GM19455 (cell line): Measurements from ENCODE around the gene EPHB2.
"Not testable (repeated sequence)": the region's sequence is repeated elsewhere in the genome, so short reads cannot be mapped to it uniquely, and the experiment has no call there.

Source experiments
- ATAC-seq: cut with Tn5 transposase; IDR thresholded peaks from one replicate; pipeline ENCODE4 v1.9.1; 2021; ENCODE audit not compliant: unreplicated experiment

EPHB2 gene

GRCh38 chr1:22689505-22689904, 21.1 kb upstream of the EPHB2 start:
- ATAC-seq: no peak

DNA sequence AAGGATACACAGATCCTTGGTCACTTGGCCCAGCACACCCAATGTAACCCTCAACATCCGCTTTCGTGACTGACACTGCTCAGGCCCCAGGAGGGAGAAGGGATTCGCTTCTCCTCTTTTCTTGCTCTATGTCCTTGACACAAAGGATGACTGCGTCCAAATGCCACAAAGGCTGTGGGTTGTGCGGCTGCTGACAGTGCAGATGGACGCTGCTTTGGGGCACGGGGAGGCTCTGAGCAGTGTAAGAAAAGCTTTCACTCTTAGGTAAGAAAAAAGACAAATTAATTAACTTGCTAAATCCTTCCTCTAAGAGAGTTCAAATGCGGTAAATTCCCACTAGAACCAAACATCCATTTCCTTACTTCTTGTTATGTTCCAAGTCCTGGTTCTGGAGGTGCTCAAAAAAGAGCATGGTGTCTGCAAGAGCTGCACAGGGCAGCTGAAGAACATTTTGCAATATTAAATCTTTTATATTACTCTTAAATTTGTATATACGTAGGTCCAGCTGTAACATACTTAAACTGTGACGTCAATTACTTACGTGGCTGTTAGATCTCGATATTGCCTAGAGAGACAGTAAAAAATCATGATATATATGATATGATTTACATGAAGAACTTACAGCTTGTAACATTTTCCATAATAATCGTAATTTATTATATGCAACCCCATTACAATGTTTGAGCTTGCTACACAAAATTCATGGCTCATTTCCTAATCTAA, 19.4 kb upstream of the EPHB2 start:
- ATAC-seq: no peak

- no peak for ATAC-seq
Measured at GRCh38 chr1:22694172-22694571, 16.5 kb upstream of the EPHB2 start.

- no peak for ATAC-seq
Measured at GRCh38 chr1:22696610-22697009, 14.0 kb upstream of the EPHB2 start.

GRCh38 chr1:22697980-22698379, 12.7 kb upstream of the EPHB2 start:
- ATAC-seq: no peak

DNA sequence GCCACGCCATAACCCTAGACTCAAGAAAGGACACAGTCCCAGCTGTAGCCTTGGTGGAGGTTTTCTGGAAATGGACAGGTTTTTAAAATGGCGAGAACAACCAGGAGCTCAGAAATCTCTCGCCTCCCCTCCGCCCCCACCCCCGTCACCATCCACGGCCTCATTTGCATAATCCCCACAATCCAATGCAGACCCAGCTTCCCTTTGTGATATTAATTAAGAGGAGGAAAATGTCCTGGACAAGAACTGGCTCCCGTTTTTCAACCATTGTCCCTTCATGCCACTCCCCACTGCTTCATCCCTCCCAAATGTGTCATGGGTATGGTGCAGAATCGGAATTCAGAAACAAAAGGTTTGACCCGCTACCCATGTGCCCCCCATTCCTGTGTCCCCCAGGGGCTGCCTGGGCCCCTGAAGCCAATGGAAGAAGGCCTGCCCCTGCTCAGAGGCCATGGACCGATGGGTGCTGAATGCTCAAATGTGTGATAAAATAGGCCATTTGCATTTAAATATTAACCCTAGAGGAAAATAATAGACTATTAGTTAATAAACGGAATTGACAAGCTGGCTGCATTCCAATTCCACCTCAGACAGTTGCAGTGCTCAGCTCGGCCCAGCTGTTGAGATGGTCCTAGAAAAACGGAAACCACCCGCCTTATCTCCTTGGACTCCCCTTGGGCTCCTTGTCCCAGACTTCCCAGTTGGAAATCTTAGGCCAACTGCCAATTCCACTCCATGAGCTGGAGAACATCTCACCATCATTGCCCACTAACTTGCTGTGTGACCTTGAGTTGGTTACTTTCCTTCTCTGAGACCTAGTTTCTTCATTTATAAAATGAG, 10.7 kb upstream of the EPHB2 start:
- no peak for ATAC-seq

- no peak for ATAC-seq
Measured at GRCh38 chr1:22702296-22703085, 8.1 kb upstream of the EPHB2 start.

GRCh38 chr1:22704440-22705067, 6.1 kb upstream of the EPHB2 start:
- ATAC-seq: peak; percentile 66

- no peak for ATAC-seq
Measured at GRCh38 chr1:22705586-22705985, 5.1 kb upstream of the EPHB2 start.

DNA sequence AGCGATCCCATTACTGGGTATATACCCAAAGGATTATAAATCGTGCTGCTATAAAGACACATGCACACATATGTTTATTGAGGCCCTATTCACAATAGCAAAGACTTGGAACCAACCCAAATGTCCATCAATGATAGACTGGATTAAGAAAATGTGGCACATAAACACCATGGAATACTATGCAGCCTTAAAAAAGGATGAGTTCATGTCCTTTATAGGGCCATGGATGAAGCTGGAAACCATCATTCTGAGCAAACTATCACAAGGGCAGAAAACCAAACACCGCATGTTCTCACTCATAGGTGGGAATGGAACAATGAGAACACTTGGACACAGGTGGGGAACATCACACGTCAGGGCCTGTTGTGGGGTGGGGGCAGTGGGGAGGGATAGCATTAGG, 4.5 kb upstream of the EPHB2 start:
- ATAC-seq: not testable (repeated sequence)

GRCh38 chr1:22708777-22709176, 1.9 kb upstream of the EPHB2 start:
- no peak for ATAC-seq

- no peak for ATAC-seq
Measured at GRCh38 chr1:22709227-22709626, 1.4 kb upstream of the EPHB2 start.

DNA sequence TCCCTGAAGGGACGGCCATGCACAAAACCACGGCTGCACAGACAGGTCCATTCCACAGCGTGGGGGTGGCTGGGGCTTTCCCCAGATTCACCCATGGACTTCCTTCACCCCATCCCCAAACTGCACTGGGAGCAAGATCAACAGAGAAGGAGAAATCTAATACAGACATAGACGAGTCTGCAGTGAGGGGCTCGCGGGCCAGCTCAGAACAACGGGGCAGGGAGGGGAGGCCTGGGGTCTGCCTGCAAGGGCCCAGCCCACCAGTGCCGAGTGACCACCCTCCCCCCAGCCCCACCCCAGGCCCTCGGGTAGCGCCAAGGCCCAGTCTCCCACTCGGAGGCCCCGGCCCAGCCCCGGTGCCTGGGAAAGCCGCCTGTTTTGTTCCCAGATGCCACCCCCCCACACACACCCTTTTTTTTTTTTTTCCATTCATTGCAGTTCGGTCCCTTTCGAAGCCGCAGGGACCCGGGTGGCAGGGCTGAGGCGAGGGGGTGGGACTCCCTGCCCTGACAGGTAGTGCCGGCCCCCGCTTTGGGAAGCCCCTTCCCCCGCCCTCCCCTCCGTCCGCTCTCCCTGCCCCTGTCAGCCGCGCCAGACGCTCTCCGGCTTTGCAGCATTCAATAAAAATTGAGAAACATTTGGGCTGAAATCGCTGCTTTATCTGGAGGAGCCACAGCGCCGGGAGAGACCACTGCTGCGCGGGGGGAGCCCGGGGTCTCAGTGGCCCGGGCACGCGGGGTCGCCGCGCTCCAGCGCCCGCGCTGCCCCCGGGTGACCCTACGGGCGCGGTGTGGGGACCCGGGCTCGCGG, 543 bp upstream of the EPHB2 start:
- no peak for ATAC-seq

DNA sequence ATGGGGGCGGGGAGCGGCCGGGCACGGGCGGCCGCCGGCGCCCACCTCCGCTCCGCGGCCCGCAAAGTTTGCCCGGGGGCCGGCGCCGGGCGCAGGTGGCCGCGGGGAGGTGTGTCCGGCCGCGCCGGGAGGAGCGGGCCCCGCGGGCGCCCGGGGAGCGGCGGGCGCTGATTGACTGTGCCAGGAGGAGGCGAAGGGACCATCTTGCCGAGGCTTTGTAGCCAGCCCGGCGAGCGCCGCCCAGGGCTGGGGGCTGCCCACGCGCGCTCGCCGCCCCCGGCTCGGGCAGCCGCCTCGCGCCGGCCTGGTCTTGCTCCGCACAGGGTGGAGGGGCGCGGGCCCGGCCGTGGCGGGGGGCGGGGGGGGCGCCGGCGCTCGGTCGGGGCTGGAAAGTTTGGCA, 432 bp downstream of the EPHB2 start:
- no peak for ATAC-seq

DNA sequence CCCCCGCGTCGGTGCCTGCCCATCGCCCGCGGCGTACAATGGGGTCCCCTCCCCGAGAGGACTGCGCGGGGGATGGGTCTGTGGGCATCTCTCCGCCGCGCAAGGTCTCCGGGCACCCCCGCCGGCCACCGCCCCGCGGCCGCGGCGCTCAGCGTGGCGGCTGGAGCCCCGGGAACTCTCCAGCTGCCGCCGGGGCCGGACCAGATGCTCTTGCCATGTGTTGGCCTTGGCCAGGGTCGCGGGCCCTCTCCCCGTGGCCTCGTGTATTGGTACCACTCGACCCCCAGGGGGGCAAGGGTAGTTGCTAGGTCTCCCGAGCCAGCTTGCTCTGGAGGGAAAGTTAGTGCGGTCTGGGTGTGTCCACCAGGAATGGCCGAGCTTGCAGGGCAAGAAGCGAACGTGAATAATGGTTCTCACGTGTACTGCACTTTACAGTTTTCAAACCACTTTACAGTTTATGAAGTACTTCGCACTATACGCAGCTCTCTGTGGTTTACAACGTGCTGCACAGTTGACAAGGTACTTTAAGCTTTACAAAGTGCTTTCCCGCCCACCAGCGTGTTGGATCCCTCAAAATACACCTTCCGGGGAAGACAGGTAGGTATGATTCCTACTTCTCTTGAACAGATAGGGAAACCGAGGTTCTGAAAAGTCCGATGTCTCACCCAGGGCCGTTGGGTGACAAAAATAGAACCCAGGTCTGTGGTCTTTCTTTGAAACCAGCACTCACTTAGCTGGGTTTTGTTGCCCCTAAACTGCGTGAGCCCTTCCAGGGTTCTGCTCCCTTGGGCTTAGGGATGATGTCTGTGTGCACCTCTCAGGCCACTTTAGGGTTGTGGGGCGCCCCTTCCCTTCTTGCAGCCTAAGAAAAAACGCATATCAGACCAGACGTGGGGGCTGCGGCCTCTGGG, 1.2 kb downstream of the EPHB2 start:
- ATAC-seq: no peak

DNA sequence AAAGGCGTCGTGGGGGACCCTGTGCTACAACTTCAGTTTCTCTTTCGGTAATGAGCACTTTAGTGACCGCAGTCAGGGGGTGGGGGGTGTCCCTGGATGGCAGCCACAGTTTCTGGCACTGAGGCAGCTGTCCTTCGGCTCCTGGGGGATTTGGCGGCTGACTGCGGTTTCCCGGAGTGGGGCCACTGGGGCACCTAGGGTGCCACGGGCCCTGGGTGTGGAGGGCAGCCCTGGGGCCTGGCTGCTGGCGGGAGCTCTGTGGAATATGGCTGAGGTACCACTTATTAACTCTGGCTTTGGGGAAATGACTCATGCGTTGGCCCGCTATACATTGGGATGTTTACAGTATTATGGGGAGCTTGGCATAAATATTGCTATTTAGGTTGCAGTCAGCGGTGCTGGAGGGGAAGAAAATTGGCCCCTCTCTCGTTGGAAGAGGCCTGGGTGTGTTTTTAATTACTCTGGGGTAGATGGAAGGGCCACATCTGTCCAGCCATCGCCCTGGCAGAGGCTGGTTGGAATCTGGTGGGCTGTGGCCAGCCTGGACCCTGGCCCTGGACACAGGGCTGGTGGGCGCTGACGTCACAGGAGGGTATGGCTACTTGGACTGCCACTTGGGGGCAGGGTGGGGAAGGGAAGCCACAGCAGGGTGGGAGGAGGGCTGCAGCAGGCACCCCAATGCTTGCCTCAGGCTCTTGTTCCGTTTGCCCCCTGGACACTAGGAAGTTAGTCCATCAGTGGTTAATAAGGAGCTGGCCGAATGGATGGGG, 2.0 kb downstream of the EPHB2 start:
- ATAC-seq: no peak

GRCh38 chr1:22714455-22714854, 3.8 kb downstream of the EPHB2 start:
- no peak for ATAC-seq

DNA sequence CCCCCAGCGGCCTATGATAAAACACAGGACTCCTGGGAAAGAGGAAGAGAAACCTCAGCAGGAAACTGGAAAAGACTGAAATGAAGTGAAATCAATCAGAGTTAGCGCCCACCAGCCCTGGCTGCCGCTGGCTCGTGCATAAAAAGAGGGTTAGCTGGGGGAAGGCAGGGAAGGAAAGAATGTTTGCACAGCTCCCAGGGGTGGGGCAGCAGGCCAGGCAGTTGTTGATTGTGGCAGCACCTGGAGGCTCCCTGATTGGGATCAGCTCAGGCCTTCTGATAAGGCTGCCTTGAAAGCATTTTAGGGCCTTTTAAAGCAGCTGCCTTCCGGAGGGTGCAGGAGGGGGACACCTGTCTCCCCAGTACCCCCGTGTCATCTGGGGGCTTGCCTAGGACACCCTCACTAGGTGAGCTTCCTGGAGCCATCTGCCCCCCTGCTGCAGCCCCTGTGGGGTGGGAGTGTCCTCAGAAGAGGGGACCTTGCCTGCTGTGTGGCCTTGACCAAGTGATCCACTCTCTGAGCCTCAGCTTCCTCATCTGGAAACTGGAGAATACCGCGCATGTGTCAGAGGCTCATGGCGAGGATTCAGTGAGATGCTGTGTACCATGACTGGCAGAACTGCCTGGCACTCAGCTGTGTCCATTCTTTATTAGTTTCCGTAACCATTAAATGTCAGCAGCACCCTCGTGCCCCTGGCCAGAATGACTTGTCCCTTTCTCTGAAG, 6.6 kb downstream of the EPHB2 start:
- ATAC-seq: no peak
